Right kidney (tissue), 1 donor: ENCODE measurements around the gene ELL2.
"Not testable (repeated sequence)": the region's sequence is repeated elsewhere in the genome, so short reads cannot be mapped to it uniquely, and the experiment has no call there.

Source experiments
- DNase-seq: peaks from one replicate; pipeline ENCODE4 v3.0.0-alpha.2; 2016

Gene ELL2

DNA sequence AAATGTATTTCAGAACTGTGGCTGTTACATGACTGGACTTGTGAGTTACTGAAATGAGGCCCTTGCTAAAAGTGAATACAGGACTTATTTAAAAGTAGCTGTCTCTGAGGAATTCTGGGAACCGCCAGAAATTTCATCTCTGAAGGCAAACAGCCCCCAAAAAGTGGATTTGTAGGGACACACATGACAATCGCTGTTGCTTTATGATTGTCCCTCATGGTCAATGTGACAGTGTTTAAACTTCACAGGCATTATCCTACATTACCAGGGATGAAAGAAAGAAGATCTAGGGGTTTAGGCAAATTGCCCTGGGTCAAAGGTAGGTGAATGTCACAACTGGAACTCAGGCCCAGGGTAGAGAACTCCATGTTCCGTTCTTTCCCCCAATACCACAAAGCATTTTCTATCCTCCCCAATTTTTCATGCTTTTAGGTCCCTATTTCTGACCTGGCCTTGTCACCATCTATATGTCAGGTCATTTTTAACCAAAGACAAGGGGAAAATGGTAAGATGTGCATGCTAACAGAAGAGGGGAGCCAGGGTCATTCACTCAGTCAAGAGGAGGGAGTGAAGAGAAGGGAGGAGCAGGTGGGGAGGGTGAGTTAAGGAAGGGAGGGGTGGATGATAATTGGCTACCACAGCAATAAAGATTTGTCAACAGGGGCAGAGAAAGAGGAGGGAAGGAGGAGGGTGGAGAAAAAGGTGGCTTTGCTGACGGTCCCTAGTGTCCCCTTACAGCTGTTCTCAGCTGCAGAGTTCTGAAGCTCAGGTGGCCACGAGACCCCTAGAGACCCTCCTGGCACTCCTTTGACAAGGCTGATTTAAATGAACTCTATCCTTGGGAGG lies 81.3 kb downstream of the ELL2 start:
- DNase-seq = no peak

DNA sequence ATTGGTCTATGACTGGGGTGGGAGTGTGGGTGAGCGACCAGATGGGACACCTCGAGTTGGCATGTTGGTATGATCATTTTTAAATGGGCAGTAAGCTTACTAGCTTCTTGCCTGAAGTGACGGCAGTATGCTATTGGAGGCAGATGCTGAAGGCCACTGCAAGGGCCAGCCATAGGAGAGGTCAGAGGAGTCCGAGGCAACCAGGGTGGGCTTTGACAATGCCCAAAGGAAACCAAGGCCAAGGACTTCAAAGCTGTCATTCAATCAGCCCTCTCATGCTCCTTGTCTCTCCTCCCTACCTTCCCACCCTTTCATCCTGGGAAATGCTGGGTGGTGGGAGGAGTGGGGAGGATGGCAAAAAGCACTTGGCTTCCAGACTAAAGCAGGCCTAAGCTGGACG lies 82.0 kb downstream of the ELL2 start:
- no peak for DNase-seq

DNA sequence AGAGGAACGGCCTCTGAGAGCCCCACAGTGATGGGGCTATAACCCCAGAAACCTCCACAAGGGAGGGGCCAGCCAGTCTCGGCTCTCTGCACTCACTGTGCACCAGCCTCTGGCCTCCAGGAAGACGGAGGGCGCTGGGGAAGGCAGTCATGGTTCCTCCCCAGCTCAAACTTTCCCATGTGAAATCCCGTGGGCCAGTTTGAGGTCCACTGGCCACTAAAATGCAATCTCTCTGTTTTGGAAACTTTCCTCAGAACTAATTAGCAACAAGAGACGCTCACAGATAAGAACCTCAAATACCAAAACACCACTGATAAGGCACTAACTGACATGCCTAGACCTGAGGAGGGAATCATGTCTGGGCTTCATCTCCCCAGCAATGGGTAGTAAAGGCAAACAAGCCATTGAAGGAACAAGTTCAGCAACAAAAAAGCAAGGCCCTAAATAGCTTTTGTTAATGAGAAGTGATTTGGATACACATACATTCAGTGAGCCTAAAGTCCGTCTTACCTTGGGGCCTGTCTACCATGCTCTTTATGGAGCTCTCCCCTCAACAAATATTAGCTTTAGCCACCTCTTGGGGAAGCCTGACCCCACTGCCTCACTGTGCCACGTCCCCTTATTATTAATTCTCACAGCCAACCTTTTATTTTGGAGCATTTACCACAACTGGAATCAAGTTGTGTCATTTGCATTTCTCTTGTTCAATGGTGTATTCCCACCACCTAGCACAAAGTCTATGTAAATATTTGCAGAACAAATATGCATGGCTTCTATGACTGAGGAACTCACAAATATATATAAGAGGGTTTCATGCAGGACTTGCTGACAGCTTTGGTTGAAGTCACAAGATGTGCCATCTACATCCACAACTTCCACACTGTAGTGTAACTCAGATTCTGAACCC lies 83.0 kb downstream of the ELL2 start:
- DNase-seq = no peak

DNA sequence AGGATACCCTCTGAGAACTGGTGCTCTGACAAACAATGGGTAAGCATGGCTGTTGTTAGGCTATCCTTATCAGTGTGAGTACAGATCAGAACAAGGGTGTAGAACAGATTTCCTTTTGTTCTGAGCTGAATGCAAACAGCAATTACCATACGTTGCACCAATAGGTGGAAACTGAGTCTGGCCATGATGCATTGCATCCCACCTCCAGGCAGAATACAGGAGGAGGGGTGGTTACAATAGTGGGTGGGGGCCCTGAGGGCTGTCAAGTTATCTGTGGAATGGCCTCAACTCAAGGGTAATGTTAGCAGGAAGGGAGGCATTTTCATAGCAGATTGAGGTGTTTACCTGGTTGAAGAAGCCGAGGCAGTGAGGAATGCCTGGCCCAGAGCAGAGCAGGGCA lies 84.9 kb downstream of the ELL2 start:
- DNase-seq = no peak

DNA sequence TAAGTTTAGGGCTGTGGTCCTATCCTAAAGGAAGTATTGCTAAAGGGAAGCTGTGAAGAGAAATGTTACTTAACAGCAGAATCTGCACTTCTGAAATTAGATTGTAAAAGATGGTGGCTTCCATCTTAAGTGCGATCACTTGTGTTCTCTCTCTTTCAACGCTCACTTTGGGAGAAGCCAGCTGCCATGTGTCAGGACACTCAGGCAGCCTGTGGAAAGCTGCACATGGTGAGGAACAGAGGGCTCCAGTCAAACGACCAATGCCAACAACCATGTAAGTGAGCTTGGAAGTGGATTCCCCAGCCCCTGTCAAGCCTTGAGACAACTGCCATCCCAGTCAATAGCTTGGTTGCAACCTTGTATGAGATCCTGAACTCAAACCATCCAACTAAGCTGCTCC lies 87.4 kb downstream of the ELL2 start:
- no peak for DNase-seq

DNA sequence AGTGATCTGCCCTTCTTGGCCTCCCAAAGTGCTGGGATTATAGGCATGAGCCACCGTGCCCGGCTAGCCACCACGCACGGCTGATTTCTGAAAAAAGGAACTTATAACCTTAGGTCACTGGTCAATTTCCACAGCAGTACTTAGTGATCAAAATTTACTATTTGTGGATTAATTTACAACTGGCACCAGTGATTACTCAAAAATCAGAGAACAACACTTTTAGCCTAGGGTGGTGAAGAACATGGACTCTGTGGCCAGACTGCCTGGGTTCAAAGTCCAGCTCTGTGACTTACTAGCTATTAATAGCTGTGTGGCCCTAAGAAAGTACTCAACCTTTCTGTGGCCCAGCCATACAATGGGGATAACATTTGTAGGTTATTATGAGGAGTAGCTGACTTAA lies 88.3 kb downstream of the ELL2 start:
- no peak for DNase-seq

DNA sequence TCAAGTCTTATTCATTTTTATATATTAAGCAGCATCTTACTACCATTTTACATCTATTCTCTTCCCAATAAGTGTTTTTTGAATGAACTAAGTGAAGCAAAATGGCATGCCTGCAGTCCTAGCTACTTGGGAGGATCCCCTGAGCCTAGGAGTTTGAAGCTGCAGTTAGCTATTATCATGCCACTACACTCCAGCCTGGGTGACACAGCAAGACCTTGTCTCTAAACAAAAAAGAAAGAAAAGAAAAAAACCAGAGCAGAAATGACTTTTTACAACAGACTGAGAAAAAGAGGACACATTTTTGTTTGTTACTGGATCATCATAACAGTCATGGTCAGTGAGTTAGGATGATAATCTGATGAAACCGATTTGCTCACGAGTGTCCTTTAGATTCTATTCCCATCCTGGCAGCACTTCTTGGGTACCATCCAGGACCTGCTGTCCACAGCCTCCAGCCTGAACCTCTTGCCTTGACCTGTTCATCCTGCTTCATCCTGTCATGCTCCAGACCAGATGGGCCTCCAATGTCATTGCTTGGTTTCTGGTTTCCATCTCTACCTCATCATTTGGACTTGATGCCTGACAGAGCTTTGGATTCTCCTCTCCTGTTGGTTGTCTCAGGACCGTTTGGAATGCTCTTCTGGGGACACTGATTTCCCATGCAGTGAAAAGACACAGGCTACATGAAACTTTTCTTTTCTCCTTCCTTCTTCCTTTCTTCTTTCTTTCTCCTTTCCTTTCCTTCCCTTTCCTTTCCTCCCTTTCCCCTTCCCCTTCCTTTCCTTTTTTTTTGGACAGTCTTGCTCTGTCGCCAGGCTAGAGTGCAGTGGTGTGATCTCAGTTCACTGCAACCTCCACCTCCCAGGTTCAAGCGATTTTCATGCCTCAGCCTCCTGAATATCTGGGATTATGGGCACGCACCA lies 89.0 kb downstream of the ELL2 start:
- no peak for DNase-seq

DNA sequence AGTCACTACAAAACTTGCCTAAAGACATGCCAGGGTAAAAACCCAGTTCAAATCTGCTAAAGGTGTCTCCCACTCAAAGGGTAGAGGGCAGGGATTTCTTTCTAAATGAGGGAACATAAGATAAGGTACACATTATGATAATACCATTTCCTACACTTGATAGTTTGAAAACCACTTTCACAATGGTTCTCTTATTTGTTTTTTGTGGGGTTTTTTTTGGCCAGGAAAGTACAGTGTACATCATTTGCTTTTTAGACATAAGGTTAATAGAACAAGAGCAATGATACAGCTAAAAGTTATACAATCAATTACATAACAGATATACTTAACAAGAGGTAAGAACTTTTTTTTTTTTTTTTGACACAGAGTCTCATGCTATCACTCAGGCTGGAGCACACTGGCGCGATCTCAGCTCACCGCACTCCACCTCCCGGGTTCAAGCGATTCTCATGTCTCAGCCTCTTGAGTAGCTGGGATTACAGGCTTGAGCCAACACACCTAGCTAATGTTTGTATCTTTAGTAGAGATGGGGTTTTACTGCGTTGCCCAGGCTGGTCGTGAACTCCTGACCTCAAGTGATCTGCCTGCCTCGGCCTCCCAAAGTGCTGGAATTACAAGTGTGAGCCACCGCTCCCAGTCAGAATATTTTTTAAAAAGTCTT lies 90.4 kb downstream of the ELL2 start:
- DNase-seq = no peak

DNA sequence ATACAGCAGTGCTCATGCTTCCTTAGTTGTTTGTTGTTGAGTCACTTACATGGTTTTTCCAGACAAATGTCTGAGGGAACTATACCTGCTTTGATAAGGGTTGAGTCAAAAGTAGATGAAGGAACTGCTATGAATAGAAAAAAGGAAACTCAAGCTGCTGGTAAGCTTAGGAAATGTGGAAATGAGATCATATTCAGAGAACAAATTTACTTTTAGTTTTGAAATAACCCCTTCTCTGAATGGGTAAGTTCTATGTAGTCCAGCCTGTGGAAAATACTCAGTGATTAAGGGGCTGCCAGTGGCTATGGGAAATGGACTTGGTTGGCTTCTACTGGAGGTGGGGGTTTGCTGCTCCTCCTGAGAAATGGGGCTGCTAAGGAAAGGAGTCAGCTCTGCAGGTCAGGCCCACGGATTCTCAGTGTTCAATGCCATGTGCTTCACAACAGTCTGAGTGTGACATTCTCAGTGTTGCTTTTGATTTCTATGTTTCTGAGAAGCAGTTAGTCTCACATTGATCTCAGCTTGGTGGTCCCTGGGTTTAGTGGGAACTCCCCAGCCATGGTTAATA lies 91.5 kb downstream of the ELL2 start:
- DNase-seq = no peak

DNA sequence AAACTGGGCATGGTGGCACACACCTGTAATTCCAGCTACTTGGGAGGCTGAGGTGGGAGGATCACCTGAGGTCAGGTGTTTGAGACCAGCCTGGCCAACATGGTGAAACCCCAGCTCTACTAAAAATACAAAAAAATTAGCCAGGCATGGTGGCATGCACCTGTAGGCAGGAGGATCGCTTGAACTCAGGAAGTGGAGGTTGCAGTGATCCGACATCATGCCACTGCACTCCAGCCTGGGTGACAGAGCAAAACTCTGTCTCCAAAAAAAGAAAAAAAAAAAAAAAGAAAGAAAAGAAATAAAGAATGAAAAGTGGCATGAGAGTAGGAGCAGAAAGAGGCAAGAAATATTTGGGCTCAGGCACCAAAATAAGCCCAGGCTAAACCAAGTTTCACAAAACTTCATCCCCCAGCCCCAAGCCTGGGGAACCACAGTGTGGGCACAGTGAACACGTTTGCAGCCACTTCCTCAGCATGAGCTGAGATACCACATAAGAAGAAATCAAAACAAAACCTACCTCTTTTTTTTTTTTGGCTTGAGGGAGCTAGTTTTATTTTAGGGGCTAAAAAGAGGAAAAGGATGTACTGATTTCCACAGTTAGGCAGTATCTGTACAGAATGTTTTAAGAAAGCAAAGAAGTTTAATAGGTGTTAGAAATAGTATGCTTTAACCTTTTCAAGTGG lies 92.3 kb downstream of the ELL2 start:
- not testable (repeated sequence) for DNase-seq

DNA sequence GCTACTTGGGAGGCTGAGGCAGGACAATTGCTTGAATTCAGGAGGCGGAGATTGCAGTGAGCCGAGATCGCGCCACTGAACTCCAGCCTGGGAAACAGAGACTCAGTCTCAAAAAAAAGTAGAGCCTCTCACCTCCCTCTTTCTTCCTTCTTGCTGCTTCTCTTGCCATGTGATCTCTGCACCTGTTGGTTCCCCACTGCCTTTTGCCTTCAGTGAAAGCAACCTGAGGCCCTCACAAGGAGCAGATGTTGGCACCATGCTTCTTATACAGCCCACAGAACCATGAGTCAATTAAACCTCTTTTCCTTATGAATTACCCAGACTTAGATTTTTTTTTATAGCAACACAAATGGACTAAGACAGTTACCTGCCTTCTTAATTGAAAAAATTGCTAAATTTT lies 93.5 kb downstream of the ELL2 start:
- no peak for DNase-seq

DNA sequence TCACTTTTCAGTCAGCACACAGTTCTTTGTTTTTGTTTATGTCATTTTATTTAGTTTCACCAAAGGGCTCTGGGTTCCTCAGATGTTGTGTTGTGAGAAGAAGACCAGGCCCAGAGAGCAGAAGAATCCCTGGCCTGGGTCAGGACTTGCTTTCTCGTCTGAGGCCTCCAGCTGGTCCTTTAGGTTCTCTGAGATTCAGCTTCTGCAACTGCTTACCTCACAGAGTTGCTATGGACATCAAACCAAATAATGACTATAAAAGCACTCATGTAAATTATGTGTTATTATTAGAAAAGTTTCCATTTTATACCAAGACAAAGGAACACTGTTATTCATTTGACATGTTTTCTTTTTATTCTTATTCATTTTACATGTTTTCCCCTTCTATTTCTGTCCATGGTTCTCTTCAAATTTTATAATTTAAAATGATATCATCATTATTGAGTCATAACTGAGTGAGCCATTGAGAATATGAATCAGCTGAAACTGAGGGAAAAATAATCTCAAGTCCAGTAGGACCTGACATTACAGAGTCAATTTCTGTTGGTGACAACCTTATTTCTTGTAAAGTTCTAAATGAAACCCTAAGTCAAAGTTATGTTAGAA lies 95.1 kb downstream of the ELL2 start:
- DNase-seq = no peak

DNA sequence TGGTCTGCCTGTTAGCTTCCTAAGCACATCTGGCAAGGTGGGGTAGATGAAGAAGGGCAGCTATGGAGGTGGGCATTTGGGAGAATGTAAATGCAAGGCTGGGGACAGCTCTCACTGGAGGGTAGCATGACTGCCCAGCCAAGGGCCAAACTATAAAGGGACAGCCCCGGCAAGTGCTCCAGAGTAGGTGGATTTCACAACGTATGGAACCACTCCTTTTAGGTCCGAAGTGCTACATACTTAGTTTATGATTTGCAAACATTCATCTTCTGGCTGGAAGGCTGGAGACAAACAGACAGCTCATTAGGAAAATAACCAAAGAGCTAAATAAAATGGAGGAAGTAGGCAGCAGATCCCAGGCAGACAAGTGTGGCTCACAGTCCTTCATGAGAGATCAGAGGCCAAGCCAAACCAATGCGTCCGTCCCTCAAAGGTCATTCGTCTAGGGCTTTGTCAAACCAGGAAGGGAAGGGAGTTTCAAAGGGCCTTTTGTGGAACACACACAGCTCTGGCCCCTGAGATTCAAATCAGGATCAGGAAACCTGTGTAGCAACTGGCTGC lies 96.6 kb downstream of the ELL2 start:
- DNase-seq = no peak

DNA sequence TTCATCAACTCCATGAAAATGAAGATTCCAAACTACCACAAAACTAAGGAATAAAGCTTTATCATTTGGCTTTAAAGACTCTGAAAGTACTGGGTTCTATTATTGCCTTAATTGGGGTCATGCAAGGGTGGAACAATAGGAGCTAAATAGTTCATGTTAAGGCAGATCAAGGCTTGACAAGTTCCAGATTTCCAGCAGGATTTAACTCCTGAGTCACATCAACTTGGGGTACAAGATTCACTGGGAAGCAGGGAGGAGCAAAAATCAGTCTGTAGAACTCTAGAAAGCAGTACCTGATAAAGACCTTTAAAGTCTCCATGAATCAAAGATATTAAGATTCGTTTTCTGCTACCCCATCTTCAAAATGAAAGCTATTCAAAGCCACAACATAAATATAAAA lies 97.2 kb downstream of the ELL2 start:
- no peak for DNase-seq

DNA sequence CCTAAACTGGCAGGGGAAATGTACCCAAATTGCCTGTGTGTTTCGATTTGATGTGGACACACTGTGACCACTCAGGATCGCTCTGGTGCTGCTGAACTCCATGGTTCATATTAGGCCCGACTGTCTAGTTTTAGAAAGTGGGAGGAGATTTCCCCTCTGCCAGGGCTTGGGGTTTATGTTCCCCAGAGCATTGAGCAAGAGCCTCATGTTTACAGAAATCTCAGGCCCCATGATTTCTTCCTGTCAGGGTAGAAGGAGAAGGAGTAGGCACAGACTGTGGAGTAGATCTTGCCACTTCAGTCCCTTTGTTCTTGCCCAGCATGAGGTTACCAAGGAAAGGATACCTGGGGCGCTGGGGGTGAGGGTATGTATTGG lies 98.3 kb downstream of the ELL2 start:
- DNase-seq = no peak

DNA sequence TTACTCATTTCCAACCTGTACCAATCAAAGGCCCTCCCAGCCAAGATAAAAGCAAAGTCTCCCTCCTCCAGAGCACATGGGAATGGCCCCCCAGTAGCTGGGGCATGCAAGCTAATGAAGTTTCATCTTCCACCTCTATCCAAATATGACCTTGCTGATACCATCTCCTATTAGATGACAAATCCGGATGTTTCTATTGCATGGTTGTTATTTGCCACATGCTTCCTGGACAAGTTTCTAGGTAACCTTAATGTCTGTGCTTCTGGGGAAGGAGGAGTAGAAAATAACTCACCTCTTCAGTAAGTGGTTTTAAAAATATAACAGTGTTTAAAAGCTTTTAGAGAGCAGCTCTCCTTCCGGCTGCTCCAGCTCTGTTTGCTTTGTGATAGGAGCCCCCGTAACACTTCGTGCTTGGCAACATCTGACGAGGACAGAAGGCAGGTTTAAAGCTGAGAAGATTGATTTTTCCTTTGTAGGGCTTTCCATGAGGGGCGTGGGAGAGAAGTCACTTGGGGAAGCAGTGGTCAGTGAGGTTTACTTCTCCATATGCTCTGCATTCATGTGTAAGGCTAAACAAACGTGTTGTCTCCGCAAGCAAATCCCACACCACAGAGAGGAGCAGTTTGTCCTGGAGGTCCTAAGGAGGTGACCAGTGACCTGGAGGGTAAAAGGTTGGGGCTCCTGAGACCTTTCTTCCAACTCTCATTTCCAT lies 98.8 kb downstream of the ELL2 start:
- DNase-seq = peak; percentile 21

DNA sequence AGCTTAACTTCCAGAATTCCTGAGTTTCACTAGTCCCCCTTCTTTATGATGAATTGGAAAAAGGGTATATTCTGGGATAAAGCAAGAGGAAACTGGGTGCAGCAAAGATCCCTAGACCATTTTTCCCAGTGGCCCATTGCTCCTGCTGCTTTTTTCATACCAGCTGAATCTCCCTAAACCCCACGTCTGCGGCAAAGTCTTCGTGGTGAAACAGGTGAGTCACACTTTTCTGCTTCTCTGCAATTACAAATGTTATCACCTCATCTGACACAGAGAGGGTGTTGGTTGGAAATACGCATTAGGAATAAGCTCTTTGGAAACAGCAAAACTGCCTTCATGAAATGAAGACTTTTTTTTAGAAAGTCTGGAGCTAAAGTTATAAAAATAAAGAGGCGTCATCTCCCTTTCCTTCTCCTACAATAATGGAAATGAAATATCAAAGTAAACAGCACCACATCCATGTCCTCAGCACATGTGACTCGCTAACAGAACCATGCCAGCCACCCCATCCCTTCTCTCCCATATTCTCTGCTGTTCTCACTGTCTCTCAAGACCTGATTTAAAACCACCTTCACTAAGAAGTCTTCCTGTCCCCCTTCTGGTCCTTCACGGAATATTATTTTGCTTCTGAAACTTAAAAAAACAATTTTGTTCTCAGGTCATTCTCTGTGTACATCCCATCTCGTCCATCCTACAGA lies 99.6 kb downstream of the ELL2 start:
- no peak for DNase-seq

DNA sequence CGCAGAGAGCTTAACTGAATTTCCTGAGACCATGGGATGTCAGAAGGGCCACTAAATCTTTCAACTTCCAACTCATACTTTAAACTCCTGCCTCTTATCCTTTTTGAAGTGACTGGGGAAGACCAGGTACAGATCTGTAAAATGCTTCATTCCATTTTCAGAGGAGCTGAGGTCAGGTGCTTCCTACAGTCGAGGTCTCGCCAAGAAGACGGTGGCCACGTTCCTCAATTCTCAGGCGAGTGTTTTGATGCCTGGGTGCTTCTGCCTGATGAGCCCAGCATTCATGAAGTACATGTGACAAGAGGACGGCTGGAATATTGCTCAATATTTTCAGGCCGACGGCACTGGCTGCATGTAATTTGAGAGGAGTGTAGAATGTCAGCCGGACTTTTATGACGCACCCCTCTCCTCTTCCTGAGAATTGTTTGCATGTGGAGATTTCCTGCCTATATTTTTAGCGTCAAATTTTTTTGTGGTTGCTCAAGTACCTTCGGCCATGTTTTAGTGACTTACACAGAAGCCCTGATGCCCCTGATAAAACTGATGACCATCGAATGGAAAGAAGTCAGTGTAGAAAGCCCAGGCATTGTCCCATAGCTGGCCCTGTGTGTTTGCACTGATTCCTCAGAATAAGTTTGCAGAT lies 100.3 kb downstream of the ELL2 start:
- DNase-seq = no peak
